ENCODE measurements around the gene RSBN1. TPM values are rescaled to one million over a fixed set of nuclear protein-coding genes. Genes with fewer than 3 reads are reported as not detected.

Gene RSBN1
- total RNA-seq, 1 donor from 2014 or later, result 20.9 TPM

DNA sequence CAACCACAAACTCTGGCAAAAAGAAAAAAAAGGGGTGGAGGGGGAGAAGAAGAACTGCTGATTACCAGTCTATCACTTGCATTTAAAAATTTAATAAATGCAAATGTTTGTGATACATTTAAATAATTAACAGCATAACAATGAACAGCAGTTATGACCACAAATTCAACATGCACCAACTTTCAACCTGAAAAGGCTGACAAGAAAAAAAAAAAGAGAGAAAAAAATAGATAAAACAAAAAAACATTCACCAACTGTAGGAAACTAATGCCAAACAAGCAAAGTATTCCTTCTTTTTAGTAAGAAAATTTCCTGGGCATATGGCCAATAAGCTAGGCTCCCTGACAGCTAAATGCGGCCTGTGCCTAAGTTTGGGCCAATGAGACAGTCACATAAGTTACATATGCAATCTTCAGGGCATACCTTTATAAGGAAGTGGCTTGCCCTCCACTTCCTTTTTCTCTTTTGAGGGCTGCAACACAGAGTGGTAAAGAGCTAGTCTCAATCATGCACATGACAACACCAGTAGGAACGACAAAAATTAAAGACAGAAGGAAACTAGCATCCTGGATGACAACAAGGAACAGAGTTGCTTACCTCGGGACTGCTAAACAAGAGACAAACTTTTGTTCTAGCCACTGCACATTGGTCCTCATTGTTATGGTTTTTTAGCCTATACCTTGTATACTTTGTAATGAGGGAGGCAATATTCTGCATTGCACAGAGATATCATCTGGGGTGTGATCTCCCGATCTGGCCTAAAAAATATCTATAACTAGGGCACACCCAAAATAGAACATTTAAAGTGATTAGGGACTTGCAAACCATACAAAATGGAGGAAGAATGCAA lies 28.8 kb downstream of the RSBN1 start:
- peak overlapping the region; percentile 95 for H3K27ac Mint-ChIP-seq
- DNase-seq, result peak; percentile 88
- peaks cover 50% of the 10 kb centered on the region for H3K4me1 Mint-ChIP-seq
- no peaks in the 10 kb centered on the region for H3K27me3 Mint-ChIP-seq
- intact Hi-C loops (cut with micrococcal nuclease), result loop anchor here (2.0 kb wide), 1 partner anchor 25 kb away; the partner anchor contains the start of gene PHTF1
- peak overlapping the region; percentile 78 for H3K4me3 Mint-ChIP-seq
- peaks cover 3% of the 10 kb centered on the region for H3K9me3 Mint-ChIP-seq
- peaks cover 24% of the 10 kb centered on the region for H3K36me3 Mint-ChIP-seq (ENCODE audit: low read depth)

DNA sequence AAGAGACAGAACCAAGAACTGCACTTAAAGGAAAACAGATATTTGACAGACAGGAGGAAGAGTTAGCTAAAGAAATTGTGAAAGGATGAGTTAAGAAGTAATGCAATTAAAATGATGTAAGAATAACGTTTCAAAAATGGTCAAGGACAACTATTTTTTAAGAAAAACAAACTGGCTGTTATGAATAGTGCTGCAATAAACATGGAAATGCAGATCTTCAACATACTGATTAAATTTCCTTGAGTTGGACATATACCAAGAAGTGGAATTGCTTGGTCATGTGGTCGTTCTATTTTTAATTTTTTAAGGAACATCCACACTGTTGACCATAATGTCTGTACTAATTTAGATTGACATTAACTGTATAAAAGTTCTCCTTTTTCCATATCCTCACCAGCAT lies 29.9 kb downstream of the RSBN1 start:
- Mint-ChIP-seq H3K4me3 (no peak overlapping the region), H3K4me1 (peaks cover 42% of the 10 kb centered on the region), H3K36me3 (ENCODE audit: low read depth) (peaks cover 16% of the 10 kb centered on the region), H3K27ac (no peak overlapping the region), H3K27me3 (no peaks in the 10 kb centered on the region), H3K9me3 (peaks cover 4% of the 10 kb centered on the region)
- DNase-seq, result no peak
- intact Hi-C loops (cut with micrococcal nuclease), result no loop called here

DNA sequence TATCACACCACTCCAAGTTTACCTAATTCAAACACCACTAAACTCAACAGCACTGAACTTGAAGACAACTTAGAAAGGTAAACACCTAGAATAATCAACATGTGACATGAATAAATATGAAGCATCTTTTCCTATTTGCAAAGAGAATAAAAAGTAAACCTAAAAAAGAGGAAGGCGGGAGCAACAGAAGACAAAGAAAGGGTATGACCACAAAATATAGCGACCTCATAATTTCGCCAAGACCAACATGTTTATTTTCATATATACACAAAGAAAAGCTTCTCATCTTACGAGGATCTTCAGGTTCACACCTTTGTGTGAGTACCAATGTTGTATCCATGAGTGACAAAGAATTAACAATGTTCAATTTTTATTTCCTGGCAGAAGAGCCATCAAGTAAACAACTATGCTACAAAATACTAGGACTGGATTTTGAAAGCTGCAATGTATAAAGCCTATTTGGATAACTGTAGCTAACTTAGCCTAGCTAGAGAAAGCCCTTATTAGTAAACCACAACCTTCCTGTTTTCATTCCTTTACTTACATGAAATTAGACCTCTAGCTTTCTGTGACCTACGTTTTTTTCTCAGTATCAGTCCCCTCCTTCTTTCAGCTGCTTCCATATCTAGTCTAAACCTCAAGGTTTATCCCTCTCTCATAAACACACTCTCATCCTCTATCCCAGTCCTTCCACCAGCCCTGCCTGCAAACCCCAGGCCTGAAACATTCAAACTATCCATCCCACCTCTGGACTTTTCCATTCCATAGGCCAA lies 31.7 kb downstream of the RSBN1 start:
- Mint-ChIP-seq H3K9me3 (peaks cover 4% of the 10 kb centered on the region), H3K27ac (no peak overlapping the region), H3K27me3 (no peaks in the 10 kb centered on the region), H3K4me1 (peaks cover 28% of the 10 kb centered on the region), H3K36me3 (ENCODE audit: low read depth) (peaks cover 20% of the 10 kb centered on the region), H3K4me3 (no peak overlapping the region)
- peak; percentile 62 for DNase-seq
- intact Hi-C loops (cut with micrococcal nuclease), result loop anchor here (1.0 kb wide), 1 partner anchor 22 kb away; no protein-coding TSS in a partner anchor

DNA sequence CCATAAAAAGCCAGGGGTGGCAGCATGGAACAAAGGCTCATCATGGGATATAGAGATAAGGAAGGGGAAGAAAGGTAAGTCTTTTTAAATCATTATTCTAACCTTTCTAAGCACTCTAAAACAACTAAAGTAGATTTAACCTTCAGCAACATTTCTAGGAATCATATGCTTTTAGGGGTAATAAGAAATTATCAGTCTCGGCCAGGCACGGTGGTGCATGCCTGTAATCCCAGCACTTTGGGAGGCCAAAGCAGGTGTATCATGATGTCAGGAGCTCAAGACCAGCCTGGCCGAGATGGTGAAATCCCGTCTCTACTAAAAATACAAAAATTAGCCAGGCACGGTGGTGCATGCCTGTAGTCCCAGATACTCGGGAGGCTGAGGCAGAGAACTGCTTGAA lies 32.7 kb downstream of the RSBN1 start:
- peaks cover 26% of the 10 kb centered on the region for H3K4me1 Mint-ChIP-seq
- H3K36me3 Mint-ChIP-seq (ENCODE audit: low read depth), result peaks cover 21% of the 10 kb centered on the region
- intact Hi-C loops (cut with micrococcal nuclease), result no loop called here
- DNase-seq, result no peak
- peaks cover 4% of the 10 kb centered on the region for H3K9me3 Mint-ChIP-seq
- H3K4me3 Mint-ChIP-seq, result no peak overlapping the region
- H3K27me3 Mint-ChIP-seq, result no peaks in the 10 kb centered on the region
- H3K27ac Mint-ChIP-seq, result no peak overlapping the region

DNA sequence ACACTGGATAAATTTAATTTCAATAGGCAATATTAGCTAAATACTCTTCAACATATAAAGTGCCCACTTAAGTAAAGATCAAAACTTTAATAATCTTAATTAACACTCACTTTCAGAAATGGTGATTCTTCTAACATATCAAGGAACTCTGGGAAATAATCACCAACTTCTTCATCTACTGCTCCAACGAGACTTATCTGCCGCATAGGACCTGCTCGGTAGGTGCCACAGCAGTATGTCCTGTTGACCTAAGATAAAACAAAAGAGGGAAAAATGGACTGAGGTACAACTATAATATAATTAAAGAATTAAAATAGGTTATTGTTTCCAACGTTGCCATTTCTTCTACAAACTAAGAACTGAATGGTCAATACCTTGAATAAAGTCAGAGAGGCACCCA lies 34.7 kb downstream of the RSBN1 start:
- Mint-ChIP-seq H3K4me3 (no peak overlapping the region), H3K9me3 (peaks cover 4% of the 10 kb centered on the region), H3K36me3 (ENCODE audit: low read depth) (peaks cover 23% of the 10 kb centered on the region), H3K4me1 (peaks cover 6% of the 10 kb centered on the region), H3K27ac (no peak overlapping the region), H3K27me3 (no peaks in the 10 kb centered on the region)
- intact Hi-C loops (cut with micrococcal nuclease), result no loop called here
- DNase-seq, result no peak

DNA sequence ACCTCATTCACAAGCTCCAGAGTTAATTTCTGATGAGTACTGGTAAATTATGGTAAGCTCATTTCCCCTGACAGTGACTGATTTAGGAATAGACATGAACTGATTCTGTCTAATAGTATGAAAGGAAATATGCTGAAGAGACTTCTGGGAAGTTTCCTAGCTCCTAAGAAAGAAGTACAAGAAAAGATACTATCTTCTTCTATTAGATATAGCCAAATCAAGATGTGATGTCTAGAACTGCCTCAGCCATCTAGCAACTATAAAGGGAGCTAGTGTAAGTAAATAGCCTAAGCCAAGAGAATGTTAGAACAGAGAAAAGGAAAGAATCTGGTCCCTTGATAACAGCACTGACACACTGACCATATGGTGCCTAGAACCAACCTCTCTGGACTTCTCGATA lies 42.2 kb downstream of the RSBN1 start:
- DNase-seq, result no peak
- intact Hi-C loops (cut with micrococcal nuclease), result no loop called here
- Mint-ChIP-seq H3K9me3 (no peaks in the 10 kb centered on the region), H3K27me3 (no peaks in the 10 kb centered on the region), H3K4me3 (no peak overlapping the region), H3K36me3 (ENCODE audit: low read depth) (peaks cover 40% of the 10 kb centered on the region), H3K27ac (no peak overlapping the region), H3K4me1 (peaks cover 23% of the 10 kb centered on the region)

DNA sequence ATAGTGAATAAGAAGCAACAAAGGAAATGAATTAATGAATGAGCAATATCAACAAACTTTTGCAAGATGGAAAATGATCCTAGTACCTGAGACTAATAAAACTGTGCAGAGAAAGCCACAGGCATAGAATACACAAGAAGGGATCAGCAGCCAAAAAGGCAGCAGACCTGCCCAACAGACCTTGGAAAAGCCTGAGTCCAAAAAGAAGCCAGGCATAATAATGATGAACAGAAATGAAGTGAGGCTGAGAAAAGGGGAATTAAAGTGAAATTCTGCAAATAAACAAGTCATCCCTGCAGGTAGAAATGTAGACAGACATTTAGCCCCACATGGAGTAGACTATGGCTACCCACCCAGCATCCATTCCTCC lies 42.7 kb downstream of the RSBN1 start:
- intact Hi-C loops (cut with micrococcal nuclease), result no loop called here
- Mint-ChIP-seq H3K9me3 (no peaks in the 10 kb centered on the region), H3K27ac (no peak overlapping the region), H3K4me3 (no peak overlapping the region), H3K4me1 (peaks cover 24% of the 10 kb centered on the region), H3K36me3 (ENCODE audit: low read depth) (peaks cover 44% of the 10 kb centered on the region), H3K27me3 (no peaks in the 10 kb centered on the region)
- DNase-seq, result no peak

DNA sequence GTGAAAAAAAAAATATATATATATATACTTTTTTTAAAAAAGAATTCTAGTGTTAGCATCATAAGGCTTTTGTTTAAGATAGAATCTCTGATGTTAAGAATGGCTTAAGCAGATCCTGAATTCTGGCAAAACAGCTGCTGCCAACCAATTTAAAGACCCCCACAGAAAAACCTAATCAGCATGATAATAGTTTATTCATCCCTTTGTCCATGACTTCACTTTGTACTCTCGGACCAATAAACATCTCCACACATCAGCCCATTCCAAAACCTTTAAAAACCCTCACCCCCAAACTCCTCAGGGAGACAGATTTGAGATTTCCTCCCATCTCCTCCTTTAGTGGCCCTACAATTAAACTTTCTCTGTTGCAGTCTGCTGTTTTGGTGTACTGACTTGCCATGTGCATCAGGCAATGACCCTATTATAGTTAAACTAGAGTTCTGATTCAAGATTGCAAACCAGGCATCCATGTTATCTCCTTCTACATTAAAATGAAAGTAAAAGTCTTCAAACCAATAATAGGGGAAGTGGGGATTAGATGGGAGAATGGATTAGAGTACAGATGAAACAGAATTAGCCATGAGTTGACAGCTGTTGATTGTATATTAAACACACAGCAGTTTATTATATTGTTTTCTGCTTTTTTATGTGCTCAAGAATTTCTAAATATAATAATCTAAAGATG lies 43.2 kb downstream of the RSBN1 start:
- H3K36me3 Mint-ChIP-seq (ENCODE audit: low read depth), result peaks cover 46% of the 10 kb centered on the region
- intact Hi-C loops (cut with micrococcal nuclease), result no loop called here
- no peak for DNase-seq
- no peak overlapping the region for H3K4me3 Mint-ChIP-seq
- no peak overlapping the region for H3K27ac Mint-ChIP-seq
- H3K27me3 Mint-ChIP-seq, result no peaks in the 10 kb centered on the region
- H3K4me1 Mint-ChIP-seq, result peaks cover 24% of the 10 kb centered on the region
- H3K9me3 Mint-ChIP-seq, result no peaks in the 10 kb centered on the region

DNA sequence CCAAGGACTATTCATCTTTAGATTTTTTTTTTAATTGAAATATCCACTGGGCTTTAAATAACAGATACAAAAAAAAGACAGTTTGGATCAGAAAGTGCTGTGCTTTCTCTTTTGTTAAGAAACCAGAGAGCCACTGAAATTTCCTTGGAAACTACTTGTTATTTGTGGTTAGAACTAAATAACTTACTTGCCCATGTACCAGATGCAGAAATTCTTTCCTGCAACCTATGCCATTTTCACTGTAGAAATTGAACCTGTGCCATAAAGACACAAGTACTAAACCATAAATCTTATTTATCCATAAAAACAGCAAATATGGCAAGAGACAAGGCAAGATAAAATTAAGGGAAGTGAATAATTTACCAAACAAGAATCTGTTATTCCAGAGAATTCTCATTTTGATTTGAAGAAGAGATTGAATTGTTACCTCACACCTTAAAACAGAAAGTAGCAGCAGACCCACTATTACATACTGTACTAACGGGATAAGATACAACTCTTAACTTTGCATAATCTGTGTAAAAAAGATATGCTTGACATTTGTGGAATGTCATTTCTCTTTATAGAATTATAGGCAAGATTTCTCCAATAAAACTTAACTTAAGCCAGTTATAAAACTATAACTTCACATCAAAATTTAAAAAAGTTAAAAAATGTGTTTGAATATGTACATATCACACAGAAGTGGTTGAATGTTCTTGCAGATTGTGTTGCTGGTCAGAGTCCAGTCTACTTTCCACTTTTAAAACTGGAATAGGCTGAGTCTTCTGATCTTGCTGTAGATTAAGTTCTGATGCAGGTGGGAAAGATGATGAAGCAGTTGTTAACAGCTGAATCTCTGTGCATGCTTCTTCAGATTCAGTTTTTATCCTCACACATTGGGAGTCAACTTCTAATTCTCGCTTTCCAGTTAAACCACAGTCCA lies 46.7 kb downstream of the RSBN1 start:
- DNase-seq, result no peak
- peaks cover 22% of the 10 kb centered on the region for H3K4me1 Mint-ChIP-seq
- H3K9me3 Mint-ChIP-seq, result no peaks in the 10 kb centered on the region
- H3K36me3 Mint-ChIP-seq (ENCODE audit: low read depth), result peaks cover 41% of the 10 kb centered on the region
- intact Hi-C loops (cut with micrococcal nuclease), result no loop called here
- no peak overlapping the region for H3K27ac Mint-ChIP-seq
- no peak overlapping the region for H3K4me3 Mint-ChIP-seq
- no peaks in the 10 kb centered on the region for H3K27me3 Mint-ChIP-seq

DNA sequence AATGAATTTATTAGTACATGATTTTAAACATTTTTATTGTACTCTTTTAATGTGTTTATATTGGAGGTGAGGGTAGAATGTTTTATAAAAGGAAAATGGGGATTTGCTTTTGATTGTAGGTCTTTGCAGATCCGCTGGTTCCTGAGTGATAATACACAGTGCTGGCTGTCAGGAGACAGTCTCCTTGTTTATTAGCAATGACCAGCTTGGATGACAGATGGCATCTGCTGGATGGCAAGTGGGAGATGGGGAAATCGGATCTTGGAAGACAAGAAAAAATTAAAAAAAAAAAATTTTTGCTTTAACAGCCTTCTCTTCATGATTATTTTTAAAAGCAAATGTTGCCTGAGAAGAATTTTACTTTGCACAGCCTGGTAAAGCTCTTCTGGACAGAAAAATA lies 48.6 kb downstream of the RSBN1 start:
- intact Hi-C loops (cut with micrococcal nuclease), result no loop called here
- H3K4me1 Mint-ChIP-seq, result peaks cover 16% of the 10 kb centered on the region
- no peak overlapping the region for H3K4me3 Mint-ChIP-seq
- DNase-seq, result no peak
- no peak overlapping the region for H3K27ac Mint-ChIP-seq
- peaks cover 36% of the 10 kb centered on the region for H3K36me3 Mint-ChIP-seq (ENCODE audit: low read depth)
- no peaks in the 10 kb centered on the region for H3K9me3 Mint-ChIP-seq
- no peaks in the 10 kb centered on the region for H3K27me3 Mint-ChIP-seq

DNA sequence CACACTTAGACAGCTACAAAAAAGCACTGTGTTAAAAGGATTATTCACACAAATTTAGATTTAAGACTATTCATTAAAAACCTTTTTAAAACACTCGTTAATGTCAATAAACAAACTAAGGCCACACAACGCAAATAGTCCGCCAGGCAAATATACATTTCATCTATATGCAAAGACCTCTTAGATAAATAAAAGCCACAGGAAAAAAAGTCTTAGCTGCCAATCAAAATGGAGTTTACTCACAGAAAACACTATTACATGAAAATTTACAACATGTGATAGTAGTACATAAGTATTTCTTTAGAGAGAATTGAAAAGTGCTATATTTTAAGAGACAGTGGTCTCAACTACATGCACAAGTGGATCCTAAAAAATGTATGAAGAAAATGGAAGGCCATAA lies 50.3 kb downstream of the RSBN1 start:
- Mint-ChIP-seq H3K27ac (no peak overlapping the region), H3K9me3 (no peaks in the 10 kb centered on the region), H3K4me3 (no peak overlapping the region), H3K27me3 (no peaks in the 10 kb centered on the region), H3K4me1 (peaks cover 25% of the 10 kb centered on the region), H3K36me3 (ENCODE audit: low read depth) (peaks cover 29% of the 10 kb centered on the region)
- DNase-seq, result no peak
- intact Hi-C loops (cut with micrococcal nuclease), result no loop called here

DNA sequence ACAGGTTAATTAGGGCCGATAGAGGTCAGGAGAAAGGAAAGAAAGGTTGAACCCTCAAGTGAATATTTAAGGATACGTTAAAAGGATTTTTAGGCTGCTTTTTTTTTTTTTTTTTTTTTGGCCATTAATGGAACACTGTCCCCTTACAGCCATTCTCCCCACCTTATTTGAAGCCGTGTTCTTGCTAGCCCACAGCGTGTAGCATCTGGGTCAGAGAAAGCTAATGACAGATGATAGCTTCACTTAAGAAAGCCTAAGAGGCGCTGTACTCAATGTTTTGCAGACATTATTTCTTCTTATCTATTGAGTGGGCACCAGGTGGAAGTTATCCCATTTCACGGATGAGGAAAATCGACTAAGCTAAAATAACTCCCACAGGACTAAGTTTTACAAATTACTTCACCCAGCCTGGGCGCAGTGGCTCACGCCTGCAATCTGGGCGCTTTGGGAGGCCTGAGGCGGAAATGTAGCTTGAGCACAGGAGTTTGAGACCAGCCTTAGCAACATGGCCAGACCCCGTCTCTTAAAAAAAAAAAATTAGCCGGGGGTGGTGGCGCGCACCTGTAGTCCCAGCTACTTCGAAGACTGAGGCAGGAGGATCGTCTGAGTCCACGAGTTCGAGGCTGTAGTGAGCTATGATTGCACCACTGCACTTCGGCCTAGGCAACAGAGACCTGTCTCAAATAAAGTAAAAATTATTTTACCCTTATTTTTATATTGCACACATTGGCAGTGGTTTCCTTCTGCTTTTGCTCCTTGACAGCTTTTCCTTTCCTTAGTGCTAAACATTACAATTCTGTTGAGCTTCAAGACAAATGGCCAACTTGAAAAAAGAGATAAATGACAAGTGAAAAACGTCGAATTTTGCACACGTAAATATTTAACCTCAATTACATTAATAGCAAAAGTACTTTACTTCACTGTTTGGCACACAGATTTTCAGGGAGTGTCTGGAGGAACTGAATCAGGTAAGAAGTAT lies 51.9 kb downstream of the RSBN1 start:
- no peaks in the 10 kb centered on the region for H3K9me3 Mint-ChIP-seq
- DNase-seq, result no peak
- intact Hi-C loops (cut with micrococcal nuclease), result no loop called here
- H3K4me1 Mint-ChIP-seq, result peaks cover 31% of the 10 kb centered on the region
- peak overlapping the region; percentile 97 for H3K4me3 Mint-ChIP-seq
- no peaks in the 10 kb centered on the region for H3K27me3 Mint-ChIP-seq
- H3K27ac Mint-ChIP-seq, result peak overlapping the region; percentile 97
- peaks cover 28% of the 10 kb centered on the region for H3K36me3 Mint-ChIP-seq (ENCODE audit: low read depth)

All from activated CD4-positive, alpha-beta T cell treated with anti-CD3 and anti-CD28 coated beads, Interleukin-2, amount 10 ng/mL, durations not matched to agents 24 days and 14 days (primary cell).